Uterus (tissue), 2 donors: ENCODE measurements around the gene MARK2.

Experiments
- POLR2A ChIP-seq, 2 donors: fragments of 450-650 bp; IDR thresholded peaks; one replicate each; pipeline ENCODE4 v1.6.1; 2016; ENCODE audit warnings: antibody characterized with exemption in 2 of 2, mild to moderate bottlenecking in 1 of 2, moderate library complexity in 1 of 2
- TF ChIP-seq, protein P1 (sequence below), 4 experiments: fragments of 200-600 bp in 2 of 4; fragments of 450-650 bp in 2 of 4; sonication (generic) in 2 of 4; IDR thresholded peaks; one replicate each; pipeline ENCODE4 v1.5.1; 2016 to 2019; ENCODE audit warnings: antibody characterized with exemption in 4 of 4, mild to moderate bottlenecking in 2 of 4, moderate library complexity in 1 of 4

DNA sequence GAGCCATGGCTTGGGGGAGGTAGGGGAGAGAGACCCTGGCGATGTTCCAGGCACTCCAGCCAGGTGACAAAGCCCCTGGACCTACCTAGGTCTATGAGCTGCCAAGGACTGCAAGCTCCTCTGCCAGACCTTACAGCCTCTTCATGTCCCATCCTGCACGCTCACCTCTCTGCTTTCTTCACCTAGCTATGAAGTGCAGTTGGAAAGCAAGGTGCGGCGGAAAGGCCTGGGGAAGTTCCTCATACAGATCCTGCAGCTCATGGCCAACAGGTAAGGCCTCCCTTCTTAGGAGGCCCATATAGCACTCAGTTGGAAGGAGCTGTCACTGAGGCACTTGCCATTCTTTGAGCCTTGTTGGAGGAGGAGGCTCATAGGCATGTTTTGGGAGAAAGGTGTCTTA lies 113.7 kb downstream of the MARK2 start:
- TF ChIP-seq, protein P1, sequence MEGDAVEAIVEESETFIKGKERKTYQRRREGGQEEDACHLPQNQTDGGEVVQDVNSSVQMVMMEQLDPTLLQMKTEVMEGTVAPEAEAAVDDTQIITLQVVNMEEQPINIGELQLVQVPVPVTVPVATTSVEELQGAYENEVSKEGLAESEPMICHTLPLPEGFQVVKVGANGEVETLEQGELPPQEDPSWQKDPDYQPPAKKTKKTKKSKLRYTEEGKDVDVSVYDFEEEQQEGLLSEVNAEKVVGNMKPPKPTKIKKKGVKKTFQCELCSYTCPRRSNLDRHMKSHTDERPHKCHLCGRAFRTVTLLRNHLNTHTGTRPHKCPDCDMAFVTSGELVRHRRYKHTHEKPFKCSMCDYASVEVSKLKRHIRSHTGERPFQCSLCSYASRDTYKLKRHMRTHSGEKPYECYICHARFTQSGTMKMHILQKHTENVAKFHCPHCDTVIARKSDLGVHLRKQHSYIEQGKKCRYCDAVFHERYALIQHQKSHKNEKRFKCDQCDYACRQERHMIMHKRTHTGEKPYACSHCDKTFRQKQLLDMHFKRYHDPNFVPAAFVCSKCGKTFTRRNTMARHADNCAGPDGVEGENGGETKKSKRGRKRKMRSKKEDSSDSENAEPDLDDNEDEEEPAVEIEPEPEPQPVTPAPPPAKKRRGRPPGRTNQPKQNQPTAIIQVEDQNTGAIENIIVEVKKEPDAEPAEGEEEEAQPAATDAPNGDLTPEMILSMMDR (IDR thresholded peaks at IDR 0.05), result no peak
- TF ChIP-seq POLR2A (IDR thresholded peaks at IDR 0.05), result no peak
